GM18499 (cell line): ENCODE data around the gene ARID1B.

Experiments used
- ATAC-seq: cut with Tn5 transposase; IDR thresholded peaks from one replicate; pipeline ENCODE4 v1.9.1; 2021; ENCODE audit warnings: moderate number of reproducible peaks; ENCODE audit not compliant: insufficient read depth, unreplicated experiment

The ARID1B gene

GRCh38 chr6:157107915-157108651, 330.9 kb downstream of the ARID1B start:
- no peak for ATAC-seq

GRCh38 chr6:157108923-157109322, 331.7 kb downstream of the ARID1B start:
- no peak for ATAC-seq

- ATAC-seq, result no peak
These were observed 333.4 kb downstream of the ARID1B start for GRCh38 chr6:157110607-157111006.

GRCh38 chr6:157113389-157113788, 336.2 kb downstream of the ARID1B start:
- ATAC-seq, result no peak

GRCh38 chr6:157116426-157116825, 339.2 kb downstream of the ARID1B start:
- ATAC-seq, result no peak

GRCh38 chr6:157117431-157118095, 340.4 kb downstream of the ARID1B start:
- no peak for ATAC-seq

- ATAC-seq, result no peak
These were observed 342.4 kb downstream of the ARID1B start for GRCh38 chr6:157119502-157120027.

- ATAC-seq, result no peak
These were observed 343.5 kb downstream of the ARID1B start for GRCh38 chr6:157120534-157121232.

GRCh38 chr6:157121897-157122296, 344.7 kb downstream of the ARID1B start:
- no peak for ATAC-seq

GRCh38 chr6:157123234-157123633, 346.1 kb downstream of the ARID1B start:
- no peak for ATAC-seq

GRCh38 chr6:157124485-157125254, 347.5 kb downstream of the ARID1B start:
- no peak for ATAC-seq

GRCh38 chr6:157125531-157125930, 348.4 kb downstream of the ARID1B start:
- ATAC-seq, result no peak

- ATAC-seq, result no peak
These were observed 349.3 kb downstream of the ARID1B start for GRCh38 chr6:157126183-157127098.

GRCh38 chr6:157128235-157128775, 351.1 kb downstream of the ARID1B start:
- no peak for ATAC-seq

- no peak for ATAC-seq
These were observed 354.1 kb downstream of the ARID1B start for GRCh38 chr6:157131250-157131649.

- ATAC-seq, result no peak
These were observed 356.7 kb downstream of the ARID1B start for GRCh38 chr6:157133856-157134255.

- ATAC-seq, result no peak
These were observed 357.3 kb downstream of the ARID1B start for GRCh38 chr6:157134402-157135047.

- ATAC-seq, result no peak
These were observed 358.5 kb downstream of the ARID1B start for GRCh38 chr6:157135691-157136090.

GRCh38 chr6:157137501-157137900, 360.3 kb downstream of the ARID1B start:
- no peak for ATAC-seq
